Epithelial cell of esophagus (primary cell): ENCODE results near the gene WASF3.
A peak's percentile ranks its signal among the peaks of the same experiment; 100 is the strongest.

Experiments used
- DNase-seq: peaks from one replicate; pipeline ENCODE4 v3.0.0; 2010; ENCODE audit warnings: low read depth
- H3K4me3 ChIP-seq: 2 replicates; pipeline ENCODE4 v1.5.1; 2011; ENCODE audit warnings: mild to moderate bottlenecking, low read length, control low read depth
- CTCF ChIP-seq: IDR thresholded peaks from 2 replicates; pipeline ENCODE4 v1.5.1; 2011; ENCODE audit warnings: low read depth, mild to moderate bottlenecking, low read length, control low read depth, inconsistent platforms; ENCODE audit not compliant: insufficient read depth; ENCODE audit errors: missing control alignments

WASF3 gene

DNA sequence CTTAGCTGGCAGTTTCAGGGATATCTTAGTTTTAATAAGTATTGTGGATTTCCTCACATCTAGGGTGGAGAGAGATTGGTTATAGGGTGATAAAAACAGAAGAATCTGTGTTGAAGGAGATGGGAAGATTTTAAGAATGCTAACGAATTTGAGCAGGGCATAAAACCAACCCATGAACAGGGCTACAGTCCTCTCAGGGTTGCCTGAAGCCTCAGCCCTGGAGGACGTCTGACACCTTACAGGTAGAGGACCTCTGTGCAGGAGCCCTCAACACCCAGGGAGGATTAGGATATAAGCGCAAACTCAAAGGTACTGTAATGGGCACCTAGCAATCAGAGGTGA lies 461 bp upstream of the WASF3 start:
- no peak for DNase-seq
- TF ChIP-seq CTCF = no peak
- H3K4me3 ChIP-seq = peak overlapping the region; percentile 50

- peak; percentile 12 for DNase-seq
- H3K4me3 ChIP-seq = peak overlapping the region; percentile 55
- TF ChIP-seq CTCF = no peak
These were observed 757 bp downstream of the WASF3 start for GRCh38 chr13:26558074-26558805.

- DNase-seq = no peak
- H3K4me3 ChIP-seq = peak overlapping the region; percentile 55
- no peak for TF ChIP-seq CTCF
These were observed 1.5 kb downstream of the WASF3 start for GRCh38 chr13:26558987-26559386.

DNA sequence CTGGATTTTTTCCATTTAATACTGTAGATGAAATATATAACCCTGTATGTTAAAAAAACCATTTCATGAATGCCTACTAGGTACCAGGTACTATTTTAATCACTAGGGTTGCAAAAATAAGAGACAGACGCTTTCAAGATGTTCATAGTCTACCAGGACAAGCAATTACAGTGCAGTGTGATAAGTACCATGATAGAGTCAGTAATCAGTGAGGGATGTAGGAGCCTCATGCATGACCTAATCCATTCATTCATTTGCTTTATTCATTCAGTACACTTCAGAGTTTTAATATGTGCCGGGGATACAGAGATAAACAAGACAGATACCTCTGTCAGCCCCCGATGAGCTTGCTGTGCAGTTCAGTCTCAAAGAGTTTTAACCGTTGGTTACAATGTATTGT lies 3.0 kb downstream of the WASF3 start:
- no peak for TF ChIP-seq CTCF
- DNase-seq = no peak
- no peak overlapping the region for H3K4me3 ChIP-seq

GRCh38 chr13:26561067-26561466 lies 3.6 kb downstream of the WASF3 start:
- no peak for TF ChIP-seq CTCF
- no peak overlapping the region for H3K4me3 ChIP-seq
- no peak for DNase-seq

GRCh38 chr13:26561651-26562511 lies 4.4 kb downstream of the WASF3 start:
- peak; percentile 11 for DNase-seq

More at GRCh38 chr13:26561651-26562511, 4.4 kb downstream of the WASF3 start:
- H3K4me3 ChIP-seq = no peak overlapping the region
- TF ChIP-seq CTCF = no peak
